ENCODE results near the gene UVSSA. TPM values are rescaled to one million over a fixed set of nuclear protein-coding genes. Genes with fewer than 3 reads are reported as not detected.

The UVSSA gene
- total and polyA plus RNA-seq, 9 of the 15 experiments (the other 6 are each of a cell fraction or from before 2014, with no cell fraction given): 0.21 to 14.6 (median 3.3) TPM

- TF ChIP-seq ZNF280A (IDR thresholded peaks at IDR 0.05; ENCODE audit: low read depth, partially characterized antibody): no peak
- no peak for TF ChIP-seq ZC3H11A (IDR thresholded peaks at IDR 0.05; ENCODE audit: low read depth, low read length)
- no peak for TF ChIP-seq ZBTB33 (CRISPR knock-in tag; IDR thresholded peaks at IDR 0.05)
- TF ChIP-seq POLR2B (IDR thresholded peaks at IDR 0.05; ENCODE audit: low read depth, partially characterized antibody): no peak
Observed at GRCh38 chr4:1348014-1348513, 1.1 kb downstream of the UVSSA start (continued).

GRCh38 chr4:1348746-1349145, 1.7 kb downstream of the UVSSA start:
- DNase-seq (ENCODE audit: extremely low read depth in 1 of 4, low spot score in 3 of 4): no peak
- Histone ChIP-seq H3K9me3 (replicated peaks; ENCODE audit: control insufficient read depth, insufficient read depth, low read depth, low read length) (no peaks in the 10 kb centered on the region), H3K79me2 (ENCODE audit: control insufficient read depth, insufficient read depth, low read length) (peaks cover 27% of the 10 kb centered on the region), H2AFZ (ENCODE audit: low read depth, low read length) (no peak overlapping the region), H3K27ac (ENCODE audit: extremely low read depth, low read depth, low read length) (no peak overlapping the region), H3K4me2 (ENCODE audit: insufficient read depth, low read length) (0 out of 2 replicates have a peak overlapping the region, but pooled peaks have one; percentile 97), H3K9ac (ENCODE audit: insufficient read depth in 1 of 2, low read depth in 2 of 2, low read length in 2 of 2) (0 out of 4 replicates have a peak overlapping the region, but pooled peaks of 1 of the 2 experiments have one; percentile 26), H3K4me3 (no peak overlapping the region), H4K20me1 (replicated peaks; ENCODE audit: control insufficient read depth, insufficient read depth, low read length) (0 out of 2 replicates have a peak, but pooled peaks cover 6% of the 10 kb centered on the region), H3K9me1 (ENCODE audit: control insufficient read depth, insufficient read depth, low read length) (peaks cover 4% of the 10 kb centered on the region), H3K27me3 (ENCODE audit: control insufficient read depth in 2 of 2, insufficient read depth in 2 of 2, low read length in 2 of 2) (no peaks in the 10 kb centered on the region), H3K4me1 (replicated peaks in 1 of 2; ENCODE audit: control insufficient read depth in 2 of 2, insufficient read depth in 2 of 2, low read length in 2 of 2) (peaks cover 10 to 69% of the 10 kb centered on the region in 2 experiments), H3K36me3 (ENCODE audit: control insufficient read depth, insufficient read depth, low read length) (peaks cover 25% of the 10 kb centered on the region; the same call in 2 of the 3 replicates)
- in situ Hi-C loops (cut with MboI) (no loop called here), intact Hi-C loops (cut with micrococcal nuclease) (no loop called here)
- no peak for FAIRE-seq
- TF ChIP-seq DDX20 (tag; IDR thresholded peaks at IDR 0.05; ENCODE audit: low read depth) (no peak), ZKSCAN1 (IDR thresholded peaks at IDR 0.05; ENCODE audit: low read depth, low read length) (peak; percentile 41; the same call in 1 of the 2 replicates), CAMTA2 (CRISPR knock-in tag; conservative IDR thresholded peaks at IDR 0.05) (no peak), ZBTB1 (CRISPR knock-in tag; IDR thresholded peaks at IDR 0.05; ENCODE audit: borderline replicate concordance, low read depth) (no peak), KDM1A (IDR thresholded peaks at IDR 0.05) (no peak)
- no peak for ATAC-seq
- BruUV-seq (replicated peaks): no TSS peak
- 94% methylated on average over 13 of the region's 25 CpGs for WGBS (ENCODE audit: insufficient coverage, low coverage, missing lambda C conversion rate)
- ChIA-PET CTCF (ENCODE audit: low intra/inter-chr PET ratio) (no interaction called here), POLR2A (interaction anchor here (1.3 kb wide), 1 partner anchor 369 kb away, joined by 3 read pairs; no protein-coding TSS in a partner anchor)

All from K562 (cell line).